Sigmoid colon (tissue), 7 donors: Measurements from ENCODE around the gene ZNF446. TPM values are rescaled to one million over a fixed set of nuclear protein-coding genes. Genes with fewer than 3 reads are reported as not detected.
A peak's percentile ranks its signal among the peaks of the same experiment; 100 is the strongest.

Source experiments
- DNase-seq: peaks from one replicate; pipeline ENCODE4 v3.0.0-alpha.2; 2019
- H3K27ac ChIP-seq, 4 donors: fragments of 200-600 bp; sonication (generic); one replicate each; pipeline ENCODE4 v1.5.1; 2016 to 2019; ENCODE audit warnings: mild to moderate bottlenecking in 1 of 4
- H3K27me3 ChIP-seq, 3 donors: fragments of 200-600 bp; sonication (generic); one replicate each; pipeline ENCODE4 v1.5.1; 2019; ENCODE audit warnings: mild to moderate bottlenecking in 1 of 3
- H3K36me3 ChIP-seq, 4 donors: fragments of 200-600 bp; sonication (generic); one replicate each; pipeline ENCODE4 v1.5.1; 2016 to 2019
- H3K4me1 ChIP-seq, 4 donors: fragments of 200-600 bp; sonication (generic); one replicate each; pipeline ENCODE4 v1.5.1; 2017 to 2019
- H3K4me3 ChIP-seq, 4 donors: fragments of 200-600 bp; sonication (generic); one replicate each; pipeline ENCODE4 v1.5.1; 2017 to 2019; ENCODE audit warnings: mild to moderate bottlenecking in 2 of 4, moderate library complexity in 1 of 4
- H3K9me3 ChIP-seq, 4 donors: fragments of 200-600 bp in 3 of 4; sonication (generic) in 3 of 4; one replicate each; pipeline versions ENCODE4 v1.5.1 to v1.6.1; 2013 to 2019
- CTCF ChIP-seq, 4 experiments: fragments of 450-650 bp in 3 of 4; fragments of 200-600 bp in 1 of 4; IDR thresholded peaks; one replicate each; pipeline ENCODE4 v1.5.1; 2016 to 2019; ENCODE audit warnings: antibody characterized with exemption in 4 of 4, mild to moderate bottlenecking in 3 of 4, moderate library complexity in 2 of 4
- EP300 ChIP-seq, 4 donors: sonication (generic); formaldehyde crosslinking; IDR thresholded peaks; one replicate each; pipeline ENCODE4 v1.6.1; 2017; ENCODE audit warnings: antibody characterized with exemption in 4 of 4
- POLR2A ChIP-seq, 2 donors: fragments of 450-650 bp; IDR thresholded peaks; one replicate each; pipeline ENCODE4 v1.6.1; 2016; ENCODE audit warnings: antibody characterized with exemption in 2 of 2, mild to moderate bottlenecking in 2 of 2, moderate library complexity in 2 of 2
- POLR2AphosphoS5 ChIP-seq, 4 donors: sonication (generic); formaldehyde crosslinking; IDR thresholded peaks; one replicate each; pipeline ENCODE4 v1.6.1; 2017; ENCODE audit warnings: antibody characterized with exemption in 4 of 4
- WGBS, 2 donors: extraction: QIAGEN DNeasy Blood & Tissue Kit; methylation state at CpG; one replicate each; pipeline ENCODE4 v1.1.7; 2013; 5-methylcytosine and 5-hydroxymethylcytosine counted together
- intact Hi-C: fragments of 100-400 bp; cut with DNase I; formaldehyde crosslinking; loops from one replicate; pipeline ENCODE4 v1.15.1; 2023
- polyA plus RNA-seq, 3 donors: library from polyadenylated mRNA; stranded (reverse); fragments of 200-250 nt; gene quantifications; one replicate each; pipeline ENCODE4 v1.2.3, GENCODE V29; 2013
- total RNA-seq, 4 donors: library from RNA; depleted of rRNA; stranded (reverse); fragments of >200 nt; gene quantifications; one replicate each; pipeline ENCODE4 v1.1.0, GENCODE V29; 2016
- donor health status: healthy with polysubstance abuse.
- donor health status: Bipolar disorder and iron deficiency.
- donor health status: healthy.

The ZNF446 gene
- total and polyA plus RNA-seq, 7 donors = 4.4 to 20.8 (median 11.4) TPM

GRCh38 chr19:58450856-58451357, 25.2 kb upstream of the ZNF446 start:
- Histone ChIP-seq H3K4me3 (peak overlapping the region; percentile 84 to 92 (median 88)), H3K27ac (peak overlapping the region in 3 of 4 donors; percentile 74 to 82 (median 76)), H3K27me3 (peaks cover 0 to 11% (median 0%) of the 10 kb centered on the region in 3 donors), H3K4me1 (peaks cover 0 to 14% (median 12%) of the 10 kb centered on the region in 4 donors), H3K9me3 (no peaks in the 10 kb centered on the region), H3K36me3 (peaks cover 0 to 20% (median 3%) of the 10 kb centered on the region in 4 donors)
- 2 to 6% methylated on average over 11 of the region's 11 CpGs for WGBS, 2 donors
- TF ChIP-seq POLR2AphosphoS5 (IDR thresholded peaks at IDR 0.05) (no peak), CTCF (IDR thresholded peaks at IDR 0.05) (no peak), EP300 (IDR thresholded peaks at IDR 0.05) (no peak), POLR2A (IDR thresholded peaks at IDR 0.05) (no peak)
- no peak for DNase-seq
- intact Hi-C loops = loop anchor here (2.0 kb wide), 2 partner anchors 16 to 48 kb away; partner anchors contain the start of gene ZNF324

DNA sequence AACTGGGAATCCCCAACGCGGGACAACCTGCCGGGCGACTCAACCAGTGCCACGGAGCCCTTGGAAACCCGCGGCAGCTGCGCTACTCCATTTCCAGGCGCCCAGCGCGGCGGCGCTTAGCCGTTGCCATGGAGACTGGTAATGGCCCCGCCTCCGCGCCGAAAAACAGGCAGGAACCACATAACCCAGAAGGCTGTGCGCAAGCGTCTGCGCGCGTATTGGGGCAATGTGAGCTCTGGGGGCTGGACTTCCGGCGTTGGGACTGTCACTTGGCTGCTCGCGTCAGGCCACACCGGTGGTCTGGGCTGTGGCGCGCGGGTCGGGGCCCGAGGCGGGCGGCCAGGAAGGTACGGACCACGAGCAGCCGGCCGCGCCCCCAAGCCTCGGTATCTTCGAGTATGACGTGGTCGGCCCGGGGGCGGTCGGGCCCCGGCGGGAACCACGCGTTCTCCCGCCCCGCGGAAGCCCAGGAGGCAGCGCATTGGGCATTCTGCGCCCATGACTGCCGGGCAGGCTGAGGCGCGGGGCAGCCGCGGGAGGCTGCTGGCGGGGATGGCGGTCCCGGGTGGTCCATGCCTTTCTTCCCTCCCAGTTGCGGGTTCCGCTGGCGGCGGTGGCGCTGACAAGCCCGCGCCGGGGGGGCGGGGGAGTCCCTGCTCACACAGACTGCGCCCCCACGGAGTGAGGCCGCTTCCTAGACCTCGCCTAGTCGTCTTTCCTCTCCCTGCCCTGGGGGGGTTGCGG, 24.6 kb upstream of the ZNF446 start, which contains the start of gene ZNF324B:
Gene ZNF324B (plus strand): TSS at position 265 of the 744 bp plus-strand sequence. CDS start 2,080 bp downstream, outside the sequence.
- 0 to 1% methylated on average over 79 of the region's 79 CpGs for WGBS, 2 donors
- no peak for TF ChIP-seq EP300 (IDR thresholded peaks at IDR 0.05)
- TF ChIP-seq CTCF (IDR thresholded peaks at IDR 0.05) = no peak
- TF ChIP-seq POLR2AphosphoS5 (IDR thresholded peaks at IDR 0.05) = peak; percentile 58 to 84 (median 76)
- TF ChIP-seq POLR2A (IDR thresholded peaks at IDR 0.05) = peak in 1 of 2 donors; percentile 33
- Histone ChIP-seq H3K27ac (peak within 1 kb of the TSS; percentile 74 to 82 (median 78)), H3K27me3 (peaks cover 0 to 11% (median 0%) of the 10 kb centered on the region in 3 donors), H3K9me3 (no peaks in the 10 kb centered on the region), H3K4me3 (peak within 1 kb of the TSS; percentile 84 to 92 (median 88)), H3K36me3 (peaks cover 0 to 26% (median 6%) of the 10 kb centered on the region in 4 donors), H3K4me1 (peaks cover 0 to 14% (median 12%) of the 10 kb centered on the region in 4 donors)
- intact Hi-C loops = loop anchor here (2.0 kb wide), 2 partner anchors 15 to 47 kb away; partner anchors contain the start of gene ZNF324
- DNase-seq = peak; percentile 98

DNA sequence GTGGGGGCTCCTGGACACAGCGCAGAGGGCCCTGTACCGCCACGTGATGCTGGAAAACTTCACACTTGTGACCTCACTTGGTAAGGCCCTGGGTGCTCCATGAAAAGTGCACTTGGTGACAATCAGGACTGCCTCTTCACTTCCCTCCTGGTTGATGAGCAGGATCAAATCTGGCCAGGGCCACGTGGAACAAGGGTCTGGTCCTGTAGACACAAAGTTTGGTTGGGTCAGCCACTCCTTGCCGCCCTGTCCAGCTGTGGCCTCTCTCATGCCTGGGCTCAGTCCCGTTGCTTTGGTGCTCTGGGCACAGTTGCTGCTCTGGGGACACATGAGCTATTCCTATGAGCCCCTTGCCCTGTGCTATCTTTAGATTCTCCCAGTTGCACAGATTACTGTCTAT, 22.4 kb upstream of the ZNF446 start:
- Histone ChIP-seq H3K9me3 (no peaks in the 10 kb centered on the region), H3K36me3 (peaks cover 0 to 38% (median 7%) of the 10 kb centered on the region in 4 donors), H3K4me3 (no peak overlapping the region), H3K27ac (no peak overlapping the region), H3K27me3 (no peaks in the 10 kb centered on the region), H3K4me1 (peaks cover 0 to 14% (median 12%) of the 10 kb centered on the region in 4 donors)
- intact Hi-C loops = no loop called here
- DNase-seq = no peak
- 95 to 97% methylated on average over 6 of the region's 6 CpGs for WGBS, 2 donors
- TF ChIP-seq EP300 (IDR thresholded peaks at IDR 0.05) = no peak

DNA sequence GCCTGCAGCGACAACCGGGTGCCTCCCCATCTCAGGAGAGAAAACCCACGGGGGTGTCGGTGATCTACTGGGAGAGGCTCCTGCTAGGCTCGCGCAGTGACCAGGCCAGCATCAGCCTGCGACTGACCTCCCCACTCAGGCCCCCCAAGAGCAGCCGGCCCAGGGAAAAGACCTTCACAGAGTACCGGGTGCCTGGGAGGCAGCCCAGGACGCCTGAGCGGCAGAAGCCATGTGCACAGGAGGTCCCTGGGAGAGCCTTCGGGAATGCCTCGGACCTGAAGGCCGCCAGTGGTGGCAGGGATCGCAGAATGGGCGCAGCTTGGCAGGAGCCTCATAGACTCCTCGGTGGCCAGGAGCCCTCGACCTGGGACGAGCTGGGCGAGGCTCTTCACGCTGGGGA, 20.8 kb upstream of the ZNF446 start:
- peaks cover 0 to 38% (median 7%) of the 10 kb centered on the region in 4 donors for H3K36me3 ChIP-seq
- H3K9me3 ChIP-seq = no peaks in the 10 kb centered on the region
- intact Hi-C loops = no loop called here
- no peak overlapping the region for H3K27ac ChIP-seq
- no peak for TF ChIP-seq CTCF (IDR thresholded peaks at IDR 0.05)
- TF ChIP-seq POLR2A (IDR thresholded peaks at IDR 0.05) = no peak
- TF ChIP-seq EP300 (IDR thresholded peaks at IDR 0.05) = no peak
- no peak for TF ChIP-seq POLR2AphosphoS5 (IDR thresholded peaks at IDR 0.05)
- WGBS, 2 donors = 95 to 96% methylated on average over 21 of the region's 21 CpGs
- H3K27me3 ChIP-seq = no peaks in the 10 kb centered on the region
- peaks cover 0 to 14% (median 12%) of the 10 kb centered on the region in 4 donors for H3K4me1 ChIP-seq
- no peak for DNase-seq
- H3K4me3 ChIP-seq = no peak overlapping the region

- Histone ChIP-seq H3K27me3 (no peaks in the 10 kb centered on the region), H3K27ac (no peak overlapping the region), H3K9me3 (no peaks in the 10 kb centered on the region), H3K36me3 (peaks cover 0 to 38% (median 7%) of the 10 kb centered on the region in 4 donors), H3K4me1 (peaks cover 0 to 10% (median 7%) of the 10 kb centered on the region in 4 donors), H3K4me3 (no peak overlapping the region)
- no peak for DNase-seq
- intact Hi-C loops = no loop called here
- WGBS, 2 donors = 98% methylated on average over 35 of the region's 35 CpGs
- TF ChIP-seq EP300 (IDR thresholded peaks at IDR 0.05) (no peak), CTCF (IDR thresholded peaks at IDR 0.05) (no peak), POLR2AphosphoS5 (IDR thresholded peaks at IDR 0.05) (no peak), POLR2A (IDR thresholded peaks at IDR 0.05) (no peak)
Observed at GRCh38 chr19:58456111-58456510, 20.0 kb upstream of the ZNF446 start.
